Mucosa of descending colon (tissue), 3 donors: ENCODE measurements around the gene C2orf78. TPM values are rescaled to one million over a fixed set of nuclear protein-coding genes. Genes with fewer than 3 reads are reported as not detected.
A peak's percentile ranks its signal among the peaks of the same experiment; 100 is the strongest.

Experiments used
- ATAC-seq: fragments of 200-7000 bp; cut with Tn5 transposase; one replicate; pipeline ENCODE4 v1.9.1; 2020; ENCODE audit warnings: mild to moderate bottlenecking, moderate library complexity
- DNase-seq, 3 donors: peaks; one replicate each; pipeline ENCODE4 v3.0.0-alpha.2; 2020
- H3K36me3 ChIP-seq: fragments of 200-600 bp; one replicate; pipeline ENCODE4 v1.8.0; 2021; ENCODE audit warnings: low read depth, mild to moderate bottlenecking
- H3K4me1 ChIP-seq: fragments of 200-600 bp; one replicate; pipeline ENCODE4 v1.8.0; 2021; ENCODE audit warnings: low read depth, mild to moderate bottlenecking
- H3K4me3 ChIP-seq: fragments of 200-600 bp; one replicate; pipeline ENCODE4 v1.8.0; 2021; ENCODE audit warnings: mild to moderate bottlenecking
- H3K9me3 ChIP-seq: fragments of 200-600 bp; one replicate; pipeline ENCODE4 v1.8.0; 2021; ENCODE audit warnings: mild to moderate bottlenecking
- CTCF ChIP-seq: fragments of 200-600 bp; IDR thresholded peaks from one replicate; pipeline ENCODE4 v1.8.0; 2022; ENCODE audit warnings: antibody characterized with exemption, mild to moderate bottlenecking
- intact Hi-C, 2 donors: fragments of 100-400 bp; cut with DNase I in 1 of 2; cut with micrococcal nuclease in 1 of 2; formaldehyde crosslinking; loops; one replicate each; pipeline versions ENCODE4 v1.11.0 to v1.11.1; 2022; cut with DNase I, micrococcal nuclease
- total RNA-seq, 3 donors: library from RNA; stranded (reverse); fragmentation: NEBNext Ultra II Directional in 2 of 3; extraction: Animal tissue kit (Norgen Biotek cat#: 25700) in 2 of 3; gene quantifications; one replicate each; pipeline versions ENCODE4 v1.2.1 to v1.2.4, GENCODE V29; 2021 to 2023
- donor health status: DM: no; HTN: no; CAD: no; lungs with moderate emphysema.
- donor health status: DM: no; HTN: no; CAD: no.
- donor health status: DM: no; HTN: yes; CAD: no.

The C2orf78 gene
- total RNA-seq, 3 donors from 2014 or later = not detected

- intact Hi-C loops = no loop called here
- no peak for TF ChIP-seq CTCF
- DNase-seq (no peak), ATAC-seq (no peak)
- H3K4me3 ChIP-seq = no peak overlapping the region
- H3K36me3 ChIP-seq = no peaks in the 10 kb centered on the region
- no peaks in the 10 kb centered on the region for H3K9me3 ChIP-seq
- H3K4me1 ChIP-seq = peaks cover 4% of the 10 kb centered on the region
These were observed 39.0 kb downstream of the C2orf78 start for GRCh38 chr2:73822991-73823390.

- H3K4me3 ChIP-seq = no peak overlapping the region
- no peaks in the 10 kb centered on the region for H3K36me3 ChIP-seq
- TF ChIP-seq CTCF = no peak
- no peak for ATAC-seq
- H3K4me1 ChIP-seq = peaks cover 4% of the 10 kb centered on the region
- no peak for DNase-seq
- H3K9me3 ChIP-seq = no peaks in the 10 kb centered on the region
- intact Hi-C loops = no loop called here
These were observed 39.4 kb downstream of the C2orf78 start for GRCh38 chr2:73823416-73823815.

GRCh38 chr2:73823916-73824523 lies 40.0 kb downstream of the C2orf78 start:
- DNase-seq (peak in 1 of 3 donors; percentile 49), ATAC-seq (peak; percentile 45)
- Histone ChIP-seq H3K36me3 (no peaks in the 10 kb centered on the region), H3K4me3 (no peak overlapping the region), H3K4me1 (peaks cover 4% of the 10 kb centered on the region), H3K9me3 (no peaks in the 10 kb centered on the region)
- intact Hi-C loops = no loop called here
- peak; percentile 47 for TF ChIP-seq CTCF

- Histone ChIP-seq H3K4me3 (no peak overlapping the region), H3K9me3 (no peaks in the 10 kb centered on the region), H3K4me1 (peaks cover 12% of the 10 kb centered on the region), H3K36me3 (no peaks in the 10 kb centered on the region)
- ATAC-seq (no peak), DNase-seq (no peak)
- intact Hi-C loops = no loop called here
- no peak for TF ChIP-seq CTCF
These were observed 41.4 kb downstream of the C2orf78 start for GRCh38 chr2:73825408-73825807.

- Histone ChIP-seq H3K36me3 (no peaks in the 10 kb centered on the region), H3K4me1 (peaks cover 12% of the 10 kb centered on the region), H3K4me3 (no peak overlapping the region), H3K9me3 (no peaks in the 10 kb centered on the region)
- DNase-seq (peak in 1 of 3 donors; percentile 41), ATAC-seq (no peak)
- intact Hi-C loops = no loop called here
- peak; percentile 18 for TF ChIP-seq CTCF
These were observed 43.0 kb downstream of the C2orf78 start for GRCh38 chr2:73827018-73827417.
